Activated CD8-positive, alpha-beta memory T cell treated with anti-CD3 and anti-CD28 coated beads, Interleukin-2, amount 50 U/mL, for 1 hour (primary cell): ENCODE data around the gene KCNJ15.
A peak's percentile ranks its signal among the peaks of the same experiment; 100 is the strongest.
"Not testable (repeated sequence)": the region's sequence is repeated elsewhere in the genome, so short reads cannot be mapped to it uniquely, and the experiment has no call there.

Source experiments
- DNase-seq: peaks from one replicate; pipeline ENCODE4 v3.0.0-alpha.2; 2020; ENCODE audit errors: extremely low read depth

Gene KCNJ15

GRCh38 chr21:38244885-38245869, 11.6 kb upstream of the KCNJ15 start:
- peak; percentile 14 for DNase-seq

- no peak for DNase-seq
Measured at GRCh38 chr21:38246511-38246910, 10.3 kb upstream of the KCNJ15 start.

DNA sequence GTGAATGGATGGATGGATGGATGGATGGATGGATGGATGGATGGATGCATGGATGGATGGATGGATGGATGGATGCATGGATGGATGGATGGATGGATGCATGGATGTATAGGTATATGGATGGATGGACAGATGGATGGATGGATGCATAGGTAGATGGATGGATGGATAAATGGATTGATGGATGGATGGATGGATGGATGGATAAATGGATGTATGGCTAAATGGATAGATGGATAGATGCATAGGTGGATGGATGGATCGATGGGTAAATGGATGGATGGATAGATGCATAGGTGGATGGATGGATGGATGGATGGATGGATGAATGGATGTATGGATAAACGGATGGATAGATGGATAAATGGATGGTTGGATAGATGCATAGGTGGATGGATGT, 9.7 kb upstream of the KCNJ15 start:
- not testable (repeated sequence) for DNase-seq

- no peak for DNase-seq
Measured at GRCh38 chr21:38247738-38248510, 8.9 kb upstream of the KCNJ15 start.

DNA sequence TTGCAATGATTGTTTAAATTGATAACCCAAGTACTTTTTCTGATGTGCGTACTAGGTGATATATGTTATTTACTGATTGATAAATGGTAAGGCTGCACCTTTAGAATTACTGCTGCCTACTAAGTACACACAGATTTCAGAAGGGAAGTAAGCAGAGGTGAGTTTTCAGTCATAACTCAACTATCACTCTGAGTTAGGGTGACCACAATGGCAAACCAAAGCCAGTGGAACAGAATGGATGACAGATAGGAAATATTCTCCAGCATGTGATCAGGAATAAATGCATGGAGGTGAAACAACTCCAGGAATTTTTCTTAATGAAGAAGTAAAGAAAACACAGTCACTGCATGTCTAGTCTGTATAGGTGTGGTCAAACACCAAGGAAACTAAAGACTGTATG, 7.5 kb upstream of the KCNJ15 start:
- no peak for DNase-seq

GRCh38 chr21:38249696-38250278, 7.0 kb upstream of the KCNJ15 start:
- DNase-seq, result no peak

DNA sequence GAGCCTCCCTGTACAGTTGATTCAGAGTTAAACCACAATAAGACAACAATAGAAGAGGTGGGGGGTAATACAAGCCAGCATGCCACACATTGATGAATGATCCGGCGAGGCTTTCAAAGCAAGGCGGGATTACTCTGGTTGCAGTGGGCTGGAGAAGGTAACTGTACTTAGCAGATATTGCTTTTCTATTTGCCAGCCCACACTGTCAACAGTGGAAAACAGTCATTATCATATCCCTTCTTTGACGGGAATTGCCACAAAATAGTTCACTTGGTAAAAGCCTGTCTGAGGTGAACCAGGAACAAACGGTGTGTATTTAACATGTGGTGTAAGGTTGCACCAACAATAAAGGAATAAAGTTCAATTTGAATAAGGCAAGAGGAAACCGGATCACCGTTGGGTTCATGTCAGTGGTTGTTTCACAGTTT, 5.8 kb upstream of the KCNJ15 start:
- DNase-seq, result no peak

DNA sequence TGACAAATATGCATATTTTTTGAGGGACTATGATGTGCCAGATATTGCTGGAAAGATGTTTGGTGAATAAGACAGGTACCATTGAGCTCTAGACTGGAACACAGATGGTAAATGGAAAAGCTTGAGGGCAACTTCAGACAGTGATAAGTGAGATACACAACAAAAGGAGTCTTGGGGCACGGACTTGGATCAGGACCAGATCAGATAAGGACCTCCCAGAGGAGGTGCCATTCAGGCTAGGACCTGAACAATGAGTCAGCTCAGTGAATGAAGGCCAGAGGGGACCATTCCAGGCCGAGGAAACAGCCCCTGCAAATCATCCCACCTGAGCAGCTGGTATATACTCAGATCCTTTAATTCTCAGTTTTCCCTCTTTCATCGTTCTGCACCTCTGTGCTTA, 1.8 kb upstream of the KCNJ15 start:
- DNase-seq, result no peak

- DNase-seq, result no peak
Measured at GRCh38 chr21:38255571-38256117, 1.1 kb upstream of the KCNJ15 start.

DNA sequence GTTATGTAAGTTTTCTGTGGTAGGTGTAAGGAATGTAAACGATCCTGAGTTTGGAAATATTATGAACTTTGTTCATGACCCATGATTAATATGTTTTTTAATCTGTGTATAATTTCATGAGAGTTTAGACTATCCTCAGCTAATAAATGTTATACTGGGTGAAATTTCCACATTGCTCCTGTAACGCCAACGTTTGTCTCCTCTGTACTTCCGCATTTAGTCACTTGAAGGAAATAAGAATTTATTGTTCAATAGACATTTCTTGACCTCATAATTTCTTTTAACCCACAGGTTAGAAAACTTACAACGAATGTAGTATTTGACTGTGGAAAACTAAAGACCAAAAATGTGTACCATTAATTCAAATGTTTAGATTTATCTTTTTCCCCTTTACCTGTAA, 876 bp downstream of the KCNJ15 start:
- DNase-seq, result no peak

- DNase-seq, result no peak
Measured at GRCh38 chr21:38258521-38259485, 2.0 kb downstream of the KCNJ15 start.

DNA sequence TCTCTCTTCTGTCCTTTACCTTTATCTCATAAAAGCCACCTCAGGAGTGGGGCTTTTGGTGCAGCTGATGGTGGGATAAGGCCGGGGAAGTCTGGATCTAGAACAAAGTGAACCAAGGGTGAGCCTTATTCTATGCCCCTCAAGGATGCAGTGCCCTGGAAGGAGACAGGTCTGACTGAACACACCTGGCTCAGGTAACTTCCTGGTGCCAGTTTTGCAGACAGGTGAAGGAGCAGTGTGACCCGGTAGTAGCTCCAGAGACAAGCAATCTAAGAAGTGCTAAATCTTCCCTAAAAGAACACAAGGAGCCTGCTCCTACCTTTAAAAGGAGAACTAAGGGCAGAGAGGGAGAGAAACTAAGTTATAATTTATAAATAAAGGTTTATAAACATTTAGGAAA, 2.9 kb downstream of the KCNJ15 start:
- DNase-seq, result no peak

GRCh38 chr21:38260426-38260825, 3.6 kb downstream of the KCNJ15 start:
- no peak for DNase-seq

DNA sequence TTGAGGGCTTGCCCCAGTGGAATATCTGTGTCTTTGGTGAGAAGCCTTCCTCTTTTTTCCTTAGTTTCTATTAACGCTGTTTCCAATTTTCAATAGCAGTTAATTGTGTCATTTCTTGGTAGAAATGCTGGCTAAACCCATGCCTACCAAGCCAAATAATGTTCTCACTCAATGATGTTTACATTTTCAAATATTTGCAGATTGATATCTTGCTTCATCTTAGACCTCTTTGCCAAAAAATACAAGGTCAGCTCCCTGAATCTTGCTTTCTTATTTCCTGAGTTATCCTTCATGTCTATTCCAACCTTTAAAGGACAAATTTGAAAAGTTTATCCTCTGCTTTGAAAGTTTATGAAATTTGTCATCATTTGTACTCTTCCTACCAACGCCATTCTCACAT, 5.1 kb downstream of the KCNJ15 start:
- no peak for DNase-seq

GRCh38 chr21:38263493-38263892, 6.7 kb downstream of the KCNJ15 start:
- no peak for DNase-seq

DNA sequence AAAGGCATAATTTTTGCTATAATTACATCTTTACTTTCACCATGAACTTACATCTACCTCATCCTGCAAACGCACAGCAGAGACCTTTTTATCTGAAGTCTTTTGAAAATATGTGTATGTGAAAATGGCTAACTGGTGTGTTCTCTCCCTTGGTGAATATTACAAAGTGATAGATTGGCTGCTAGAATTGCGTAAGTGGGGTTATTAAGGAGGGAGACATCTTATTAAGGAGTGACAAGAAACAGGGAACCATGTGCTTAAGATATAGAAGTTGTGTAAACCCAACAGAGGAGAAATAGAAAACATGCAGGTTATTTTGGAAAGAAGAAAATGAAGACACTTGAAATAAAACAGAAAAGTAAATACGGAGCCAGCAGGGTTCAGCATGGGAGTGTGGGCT, 7.8 kb downstream of the KCNJ15 start:
- DNase-seq, result no peak

DNA sequence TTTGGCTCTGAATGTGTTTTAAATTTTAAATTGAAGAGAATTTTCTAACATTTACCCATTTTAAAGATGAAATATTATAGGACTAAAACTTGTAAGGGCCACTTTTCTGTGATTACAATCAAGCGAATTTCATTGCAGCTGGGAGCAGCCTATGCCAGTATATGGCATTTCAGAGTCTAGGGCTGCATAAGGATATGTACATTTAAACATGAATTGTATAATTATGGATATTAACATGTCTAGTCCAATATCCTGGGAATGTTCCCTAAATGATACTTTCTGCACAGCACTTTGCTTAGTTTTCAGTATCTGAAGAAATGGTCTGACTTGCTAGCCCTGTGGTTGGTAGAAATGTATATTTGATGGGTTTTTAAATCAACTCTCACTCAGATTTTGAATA, 8.4 kb downstream of the KCNJ15 start:
- no peak for DNase-seq

DNA sequence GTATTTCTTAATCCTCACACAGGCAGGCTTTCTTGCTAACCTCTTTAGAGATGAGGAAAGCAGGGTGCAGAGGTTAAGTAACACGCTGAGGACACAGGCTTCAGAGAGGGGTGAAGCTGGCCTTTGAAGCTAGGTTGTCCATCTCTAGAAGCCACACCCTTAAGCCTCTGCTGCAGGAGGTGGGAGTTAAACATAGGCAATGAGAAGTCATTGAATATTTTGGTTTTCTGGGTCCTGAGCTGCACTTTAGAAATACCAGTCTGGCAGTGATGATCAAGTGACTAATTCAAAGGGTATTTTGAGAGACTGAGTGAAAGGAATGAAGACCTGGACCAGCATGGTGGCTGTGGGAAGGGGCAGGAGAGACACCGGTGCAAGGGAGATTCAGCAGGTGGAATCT, 9.9 kb downstream of the KCNJ15 start:
- no peak for DNase-seq

DNA sequence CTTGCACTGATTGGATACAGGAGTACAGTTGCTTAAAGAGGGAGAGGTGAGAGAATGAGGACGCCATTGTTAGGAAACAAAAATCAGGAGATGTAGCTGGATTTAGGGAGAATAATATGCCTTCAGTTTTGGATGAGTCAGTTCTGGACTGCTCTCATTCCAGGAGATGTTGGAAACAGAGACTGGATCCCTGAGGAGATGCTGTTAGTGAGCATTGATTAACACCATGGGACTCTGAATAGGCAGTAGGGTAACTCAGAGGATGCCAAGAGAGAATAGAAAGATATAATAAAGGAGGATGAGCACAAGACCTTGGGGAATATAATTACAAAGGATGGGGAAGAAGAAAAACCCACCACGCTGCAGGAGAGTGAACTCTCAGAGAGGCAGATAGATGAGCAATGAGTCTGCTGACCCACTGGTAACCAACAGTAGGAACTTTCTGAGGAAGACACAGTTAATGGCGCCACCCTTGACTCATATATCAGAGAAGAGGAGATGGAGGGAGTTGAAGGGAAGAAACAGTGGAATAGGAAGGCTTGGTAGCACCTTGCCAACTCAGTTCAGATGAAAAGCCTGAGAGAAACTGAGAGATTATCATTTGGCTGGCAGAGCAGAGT, 10.5 kb downstream of the KCNJ15 start:
- DNase-seq, result no peak
